ENCODE data around the gene WDR64.
"Not testable (repeated sequence)": the region's sequence is repeated elsewhere in the genome, so short reads cannot be mapped to it uniquely, and the experiment has no call there.

The WDR64 gene

DNA sequence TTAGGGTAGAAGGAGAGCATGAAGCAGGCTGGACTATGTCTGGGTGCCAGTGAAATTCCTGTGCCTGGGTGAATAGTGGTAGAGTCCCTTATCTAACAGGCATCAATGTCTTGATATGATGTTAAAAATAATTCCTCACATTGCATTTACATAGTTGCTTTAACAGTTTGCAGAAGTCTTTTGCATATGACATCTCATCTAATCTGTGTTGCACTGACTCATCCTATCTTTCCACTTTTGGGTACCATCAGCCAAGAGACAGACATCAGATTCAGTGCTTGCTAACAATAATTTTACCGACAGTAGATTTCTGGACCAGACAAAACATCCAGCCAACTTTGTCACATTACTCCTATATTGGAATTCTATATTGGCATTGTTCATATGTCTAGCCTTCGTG, 92.5 kb downstream of the WDR64 start:
- DNase-seq: no peak

DNA sequence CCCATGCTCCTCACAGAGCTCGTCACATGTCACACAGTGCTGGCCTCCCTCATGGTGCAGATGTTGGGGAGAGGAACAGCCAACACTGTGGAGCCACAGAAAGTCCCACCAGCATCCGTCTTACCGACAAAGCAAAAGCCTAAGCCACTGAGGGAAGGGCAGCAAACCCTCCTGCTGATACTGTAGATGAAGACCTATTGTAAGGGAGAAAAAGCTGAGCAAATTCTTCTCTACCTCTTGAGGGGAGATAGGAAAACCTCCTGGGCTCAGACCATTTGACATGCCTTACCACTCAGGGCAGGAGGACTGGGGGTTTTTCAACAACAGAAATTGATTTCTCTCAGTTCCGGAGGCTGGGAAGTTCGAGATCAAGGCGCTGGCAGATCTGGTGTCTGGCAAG, 95.9 kb downstream of the WDR64 start:
- no peak for DNase-seq

DNA sequence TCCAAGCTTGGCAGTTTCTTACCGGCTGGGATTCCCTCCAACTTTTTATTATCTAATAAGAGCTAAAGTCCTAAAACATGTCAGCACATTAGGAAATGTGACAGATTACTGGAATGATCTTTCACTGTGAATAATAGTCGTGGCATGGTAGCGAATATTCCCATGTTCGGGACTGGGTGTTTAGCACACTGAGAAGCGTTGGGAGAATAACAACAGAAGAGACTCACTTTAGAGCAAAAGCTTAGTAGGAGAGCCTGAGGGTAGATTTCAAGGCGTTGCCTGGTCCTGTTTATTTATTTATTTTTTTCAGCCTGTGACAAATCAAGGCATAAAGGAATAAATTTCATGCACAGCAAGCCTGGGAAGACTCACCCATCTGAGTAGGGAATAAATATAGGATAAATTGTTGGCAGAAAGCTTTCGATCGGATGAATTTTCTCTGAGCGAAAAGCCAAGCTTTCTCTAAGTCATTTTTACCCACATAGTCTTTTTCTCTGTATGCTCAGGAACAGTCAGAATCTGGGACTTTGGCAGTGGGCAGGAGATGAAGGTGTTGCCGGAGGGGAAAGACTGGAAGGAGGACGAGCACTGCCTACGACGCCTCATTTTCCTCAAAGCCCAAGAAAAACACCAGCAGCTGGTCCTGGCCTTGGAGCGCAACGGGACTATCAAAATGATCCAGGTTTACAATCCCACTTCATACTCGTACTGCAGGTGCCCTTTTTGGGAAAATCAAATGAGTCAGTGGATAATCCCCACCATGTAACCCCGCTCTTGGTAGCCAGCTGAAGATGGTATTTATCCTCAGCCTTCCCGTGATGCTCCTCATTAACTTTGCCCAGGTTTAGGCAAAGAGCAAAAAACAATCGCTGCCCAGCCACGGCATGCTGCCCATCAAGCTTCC, 97.2 kb downstream of the WDR64 start:
- no peak for DNase-seq

DNA sequence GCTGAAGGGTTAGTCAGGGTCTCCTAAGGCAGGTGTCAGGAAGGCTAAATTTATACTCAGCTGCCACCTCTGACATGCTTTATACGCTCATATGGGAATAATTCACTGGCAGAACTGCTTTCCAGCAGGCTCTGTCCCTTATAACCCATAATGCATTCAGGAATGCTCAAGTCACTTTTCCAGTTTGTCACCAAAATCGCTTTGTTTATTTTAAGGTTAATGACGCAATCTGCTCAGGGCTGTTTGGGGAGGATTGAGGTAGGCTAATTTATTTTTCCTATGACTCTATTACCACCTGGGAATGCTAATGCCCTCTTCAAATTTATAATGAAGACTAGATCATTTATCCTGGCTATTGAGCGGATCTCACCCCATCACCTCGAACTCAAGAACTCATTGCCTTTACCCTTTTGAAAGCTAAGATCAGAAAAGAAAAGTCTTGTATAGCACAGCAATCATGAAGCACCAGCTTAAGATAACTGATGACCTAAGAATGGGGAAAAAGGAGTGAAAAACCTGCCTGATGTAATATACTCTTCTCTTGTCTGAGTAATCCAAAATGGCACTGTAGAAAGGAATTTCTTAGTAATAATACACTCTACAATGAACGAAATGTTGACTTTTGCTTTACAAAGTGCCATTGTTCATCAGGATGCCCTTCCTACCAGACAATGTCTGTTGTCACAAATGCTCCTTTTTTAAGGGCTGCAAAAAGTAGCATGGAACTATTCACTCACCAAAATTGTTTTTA, 98.0 kb downstream of the WDR64 start:
- DNase-seq: no peak

DNA sequence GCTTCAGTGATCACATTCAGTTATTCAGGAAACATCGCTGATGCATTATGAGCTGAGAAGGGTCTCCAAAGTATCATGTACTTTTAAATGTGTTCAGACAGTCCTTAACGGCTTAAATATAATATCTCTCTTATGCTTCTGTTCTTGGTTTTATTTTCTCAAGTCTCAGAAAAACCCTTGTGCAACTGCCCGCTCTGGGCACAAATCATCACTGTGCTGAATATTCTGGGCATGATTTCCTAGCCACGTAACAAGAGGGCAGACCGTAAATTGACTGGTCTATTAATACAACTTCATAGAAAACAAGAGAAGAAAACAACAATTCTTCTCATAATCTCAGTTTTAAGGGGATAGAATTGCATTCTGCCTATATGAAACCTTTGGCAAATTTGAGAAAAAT, 99.4 kb downstream of the WDR64 start:
- DNase-seq: no peak

DNA sequence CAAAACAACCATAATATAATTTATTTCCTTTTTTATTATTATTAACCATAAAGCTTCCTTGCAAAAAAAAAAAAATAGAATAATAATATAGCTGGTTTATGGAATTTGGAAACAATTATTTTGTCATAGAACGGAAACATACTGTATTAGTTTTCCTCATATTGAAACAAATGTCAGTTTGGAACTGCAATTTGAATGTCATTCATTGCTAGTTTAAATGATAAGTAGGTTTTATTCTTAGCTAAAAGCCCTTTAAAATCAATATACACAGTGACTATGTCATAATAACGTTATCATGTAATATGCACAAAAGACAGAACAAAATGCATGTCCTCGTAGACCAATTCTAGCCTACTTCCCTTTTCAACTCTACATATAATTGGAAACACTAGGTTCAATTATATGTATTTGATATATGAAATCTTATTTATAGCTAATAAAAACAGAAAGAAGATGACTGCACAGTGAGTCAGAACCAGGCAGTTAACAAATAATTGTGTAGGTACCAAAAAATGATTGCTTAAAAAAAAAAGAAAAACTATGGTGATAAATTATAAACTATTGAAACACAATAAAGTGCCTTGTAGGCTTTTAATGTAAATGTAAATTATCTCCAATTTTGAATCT, 110.7 kb downstream of the WDR64 start:
- no peak for DNase-seq

DNA sequence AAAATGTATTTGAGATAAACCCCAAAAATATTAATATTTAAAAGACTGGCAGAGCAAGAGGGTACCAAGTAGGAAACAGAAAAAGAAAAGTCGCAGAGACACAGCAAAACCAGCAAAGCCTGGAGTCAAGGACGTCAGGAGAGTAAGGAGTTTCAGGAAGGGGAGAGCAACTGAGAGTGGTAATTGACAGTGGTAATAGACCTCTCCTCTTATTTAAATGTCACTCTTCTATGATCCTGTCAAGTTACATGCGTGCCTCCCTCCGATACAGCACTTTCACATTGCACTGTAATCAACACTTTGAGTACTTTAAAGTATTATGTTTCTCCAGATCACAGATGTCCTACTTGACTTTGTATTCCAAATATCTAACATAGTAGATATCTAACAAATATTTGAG, 113.3 kb downstream of the WDR64 start:
- DNase-seq: no peak

DNA sequence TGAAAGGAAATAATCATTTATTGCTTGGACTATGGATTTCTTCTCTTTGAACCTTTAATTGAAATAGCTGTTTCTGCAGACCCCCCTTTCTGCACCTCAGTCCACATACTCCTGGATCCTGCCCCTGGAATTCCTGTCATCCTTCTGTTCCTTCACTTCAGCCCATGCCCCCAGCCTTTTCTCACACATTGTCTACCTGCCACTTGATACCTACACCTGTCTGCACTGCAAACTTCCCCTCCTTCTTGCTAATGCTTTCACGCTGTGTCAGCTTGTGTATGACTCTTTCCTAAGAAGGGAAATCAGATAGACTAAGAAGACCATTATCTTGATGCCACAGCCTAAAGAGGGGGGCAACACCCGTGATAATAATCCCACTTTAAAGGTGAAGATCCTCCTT, 115.7 kb downstream of the WDR64 start:
- no peak for DNase-seq

DNA sequence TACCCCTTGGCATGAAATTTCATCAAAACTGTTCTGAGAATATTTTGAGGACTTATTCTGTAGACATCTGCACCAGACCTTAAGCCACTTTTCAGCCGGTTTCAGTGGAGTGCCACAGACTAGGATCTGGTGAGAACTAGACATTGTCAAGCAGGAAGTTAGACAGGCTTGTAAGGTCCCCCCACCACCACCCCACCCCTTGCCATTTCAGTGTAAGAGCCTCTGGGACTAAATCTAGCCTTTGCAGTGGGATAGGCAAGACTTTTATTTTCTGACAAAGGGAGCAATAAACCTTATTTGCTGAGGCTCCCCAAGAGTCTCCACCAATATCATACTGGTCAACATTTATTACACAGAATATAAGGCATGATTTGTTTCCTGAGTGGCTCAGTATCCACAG, 118.0 kb downstream of the WDR64 start:
- no peak for DNase-seq

DNA sequence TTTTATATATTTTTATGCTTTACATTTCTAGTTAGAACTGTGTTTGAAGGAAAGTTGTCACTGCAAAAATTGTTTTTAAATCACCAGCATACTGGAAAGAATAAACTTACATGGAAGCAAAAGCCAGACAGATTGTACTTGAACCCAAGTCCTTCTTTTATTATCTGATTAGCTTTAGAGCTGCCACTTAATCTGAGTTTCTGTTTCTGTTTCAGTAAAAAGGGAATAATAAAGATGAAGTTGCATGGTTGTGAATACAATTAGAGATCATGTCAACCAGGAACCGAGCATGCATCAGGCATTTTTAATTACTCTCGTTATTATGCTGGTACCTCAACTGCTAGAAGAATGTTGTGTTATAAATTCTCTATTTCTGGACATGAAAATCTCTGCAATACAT, 119.0 kb downstream of the WDR64 start:
- DNase-seq: no peak

DNA sequence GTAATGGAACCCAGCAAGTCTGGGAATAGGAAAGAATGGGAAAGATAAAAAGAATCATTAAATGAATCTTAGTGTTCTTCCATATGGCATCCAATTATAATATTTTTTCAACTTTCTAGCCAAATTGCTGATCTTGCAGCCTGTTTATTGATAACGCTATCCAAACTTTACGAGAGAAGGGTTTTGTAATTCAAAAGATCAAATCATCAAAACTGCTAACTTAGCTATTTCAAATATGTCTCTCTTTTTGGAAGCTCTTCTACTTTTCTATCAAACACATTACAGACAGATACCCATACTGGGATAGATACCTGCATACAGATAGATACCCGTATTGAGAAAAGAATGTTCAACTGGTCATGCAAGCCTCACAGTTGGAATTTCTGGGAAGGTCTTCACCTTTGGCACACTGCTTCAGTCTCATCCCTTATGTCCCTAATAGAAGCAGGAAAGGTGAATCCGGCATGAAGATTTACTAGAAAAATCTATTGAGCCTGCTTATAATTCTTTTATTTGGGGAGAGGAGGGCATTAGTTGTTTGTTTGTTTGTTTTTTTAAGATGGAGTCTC, 120.9 kb downstream of the WDR64 start:
- no peak for DNase-seq

DNA sequence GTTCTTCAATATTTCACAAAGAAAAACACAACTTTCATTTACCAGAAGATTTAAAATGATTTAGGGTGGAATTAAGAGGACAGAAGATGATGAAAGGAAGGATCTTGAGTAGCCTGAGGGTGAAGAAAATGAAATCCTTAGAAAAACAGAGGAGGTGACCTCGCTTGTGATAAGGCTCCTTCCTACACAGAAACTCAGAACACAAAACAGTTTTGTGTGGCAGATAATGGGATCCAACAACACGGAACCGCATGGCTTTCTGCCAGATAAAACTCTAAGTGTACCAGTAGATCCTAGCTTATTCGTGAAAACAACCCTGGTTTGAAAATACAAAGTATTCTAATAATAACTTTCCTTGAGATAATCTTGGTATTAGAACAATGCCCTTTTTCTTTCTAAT, 121.9 kb downstream of the WDR64 start:
- no peak for DNase-seq

DNA sequence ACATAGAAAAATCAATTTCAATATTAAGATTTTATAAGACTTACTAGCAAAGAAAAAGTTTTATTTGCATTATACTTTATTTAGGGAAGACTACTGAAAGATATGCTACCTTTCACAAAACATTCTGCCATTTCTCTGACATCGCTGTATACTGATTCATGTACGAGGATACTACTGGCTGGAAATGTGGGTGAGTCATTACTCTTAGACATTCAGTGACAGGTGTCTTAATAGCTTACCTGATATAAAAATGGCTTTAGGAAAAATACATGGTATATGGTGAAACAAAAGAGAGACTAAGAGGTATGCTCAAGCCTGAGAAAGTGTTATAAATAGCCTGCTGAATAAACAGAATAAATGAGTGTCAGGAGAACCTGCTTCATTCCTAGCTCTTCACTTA, 122.9 kb downstream of the WDR64 start:
- no peak for DNase-seq

DNA sequence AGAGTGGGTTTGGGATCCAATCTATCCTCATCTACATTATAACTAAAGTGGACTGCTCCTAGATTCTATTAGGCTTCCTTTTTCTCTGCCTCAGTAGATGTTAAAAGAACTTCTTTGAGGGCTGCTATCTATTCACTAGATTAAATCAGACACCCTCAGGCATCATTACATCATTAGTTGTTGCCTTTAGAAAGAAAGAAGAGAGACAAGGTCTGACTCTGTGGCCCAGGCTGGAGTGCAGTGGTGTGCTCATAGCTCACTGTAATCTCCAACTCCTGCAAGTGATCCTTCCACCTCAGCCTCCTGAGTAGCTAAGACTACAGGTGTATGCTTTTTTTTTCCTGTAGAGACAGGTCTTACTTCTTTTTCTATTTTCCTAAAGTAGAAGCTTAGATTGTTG, 124.8 kb downstream of the WDR64 start:
- no peak for DNase-seq

DNA sequence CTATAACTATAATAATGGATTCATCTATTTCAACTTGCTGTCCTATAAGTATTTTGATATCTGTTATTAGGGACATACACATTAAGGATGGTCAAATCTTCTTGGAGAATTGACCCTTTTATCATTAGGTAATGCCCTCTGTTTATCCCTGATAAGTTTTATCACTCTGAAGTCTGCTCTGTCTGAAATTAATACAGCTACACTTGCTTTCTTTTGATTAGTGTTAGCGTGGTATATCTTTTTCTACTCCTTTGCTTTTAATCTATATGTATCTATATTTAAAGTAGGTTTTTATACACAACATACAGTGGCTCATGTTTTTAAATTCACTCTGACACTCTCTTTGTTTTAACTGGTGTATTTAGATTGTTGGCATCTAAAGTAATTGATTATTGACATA, 126.0 kb downstream of the WDR64 start:
- DNase-seq: no peak

DNA sequence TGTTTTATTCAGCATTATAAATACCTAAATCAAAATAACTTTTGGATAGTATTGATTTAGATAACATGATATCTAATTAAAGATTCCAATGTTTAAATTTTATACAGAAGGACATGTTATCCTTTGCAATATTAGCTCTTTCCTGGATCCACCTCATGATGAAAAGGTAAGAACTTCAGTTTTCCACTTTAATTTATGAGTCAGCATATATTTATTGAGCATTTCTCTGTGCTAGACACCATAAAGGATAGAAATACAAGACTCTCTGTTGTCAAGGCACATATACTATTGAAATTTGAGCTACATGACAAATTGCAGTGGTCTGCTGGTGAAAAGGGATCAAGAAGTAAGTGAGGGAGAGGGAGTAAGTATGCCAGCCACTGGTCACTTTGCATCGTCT, 127.8 kb downstream of the WDR64 start:
- DNase-seq: no peak

DNA sequence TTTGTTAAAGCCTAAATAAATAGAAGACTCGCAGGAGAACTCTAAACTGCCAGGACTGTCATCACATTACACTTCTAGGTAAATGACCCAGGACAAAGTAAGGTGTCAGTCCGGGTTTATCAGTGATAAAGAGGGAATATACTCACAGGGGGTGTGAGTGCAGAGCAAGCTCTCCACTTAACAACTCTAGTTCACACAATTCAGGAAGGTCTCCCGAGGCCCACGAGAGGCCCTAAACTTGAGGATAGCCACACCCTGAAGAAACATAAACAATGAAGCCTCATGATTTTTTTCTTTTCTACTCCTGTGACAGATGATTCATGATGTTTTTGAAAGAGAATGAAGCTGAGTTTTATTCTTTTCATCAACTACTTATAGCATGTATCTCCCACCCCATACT, 130.3 kb downstream of the WDR64 start:
- DNase-seq: no peak

DNA sequence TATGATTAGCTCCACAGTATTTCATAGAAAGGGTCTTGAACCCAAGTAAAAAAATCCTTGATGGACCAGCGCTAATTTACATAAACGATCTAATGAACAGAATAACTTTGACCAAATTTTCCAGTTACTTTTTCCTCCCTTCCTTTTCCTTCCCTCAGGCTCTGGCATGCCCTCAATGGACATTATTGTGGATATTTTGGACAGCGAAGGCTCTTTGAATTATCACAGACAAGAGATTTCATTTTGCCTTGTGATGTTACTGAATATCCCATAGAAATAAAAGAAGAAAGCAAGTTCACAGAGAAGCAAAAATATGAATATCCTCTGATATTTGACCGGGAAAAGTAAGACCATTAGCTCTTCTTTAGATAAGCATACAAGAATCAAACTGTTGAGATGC, 135.6 kb downstream of the WDR64 start:
- DNase-seq: no peak

DNA sequence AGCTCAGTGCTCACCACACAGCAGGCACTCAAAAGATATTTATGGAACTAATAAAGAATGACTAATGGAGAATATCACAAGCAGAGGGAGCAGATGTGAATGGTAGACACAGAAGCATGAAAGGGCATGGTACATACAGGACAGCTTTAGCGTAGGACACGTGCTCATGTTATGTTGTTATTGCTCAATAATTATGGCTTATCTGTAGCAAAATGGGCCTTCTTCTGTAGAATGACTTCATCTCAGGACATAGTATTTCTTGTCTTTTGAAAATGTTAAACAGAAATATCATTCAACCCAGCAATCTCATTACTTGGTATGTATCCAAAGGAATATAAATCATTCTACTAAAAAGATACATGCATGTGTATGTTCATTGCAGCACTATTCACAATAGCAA, 137.0 kb downstream of the WDR64 start:
- no peak for DNase-seq

DNA sequence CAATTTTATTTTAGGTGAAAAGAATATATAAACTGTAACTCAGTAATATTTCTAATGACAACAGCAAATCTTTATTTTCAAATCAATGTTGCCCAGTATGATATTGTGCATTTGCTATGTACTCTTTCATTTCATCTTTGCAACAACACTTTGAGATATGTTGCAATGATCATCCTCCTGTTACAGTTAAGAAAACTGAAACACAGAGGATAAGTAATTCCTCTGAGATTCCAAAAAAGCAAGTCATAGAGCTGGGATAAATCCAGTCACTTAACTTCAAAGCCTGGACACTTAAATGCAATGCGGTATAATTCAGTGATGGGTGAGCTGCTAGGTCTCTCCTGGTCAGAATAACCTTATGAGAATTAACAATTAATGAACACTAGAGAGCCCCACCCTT, 147.3 kb downstream of the WDR64 start:
- no peak for DNase-seq

DNA sequence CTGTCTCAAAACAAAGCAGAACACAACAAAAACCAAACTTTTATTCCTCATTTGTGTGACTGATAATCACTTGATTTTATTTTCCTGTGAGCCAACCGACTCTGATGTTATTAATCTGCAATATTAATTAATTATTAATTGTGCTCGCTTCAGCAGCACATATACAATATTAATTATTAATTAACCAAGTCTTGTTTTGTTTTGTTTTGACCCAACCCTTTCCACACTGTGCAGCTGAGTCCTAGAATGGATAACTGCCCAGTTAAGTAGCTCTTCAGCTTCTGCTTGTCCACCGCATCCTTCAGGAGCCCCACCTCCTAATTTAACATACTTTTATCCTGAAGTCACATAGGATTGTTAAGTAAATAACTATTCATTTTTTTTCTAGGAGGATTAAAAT, 148.6 kb downstream of the WDR64 start:
- DNase-seq: no peak

DNA sequence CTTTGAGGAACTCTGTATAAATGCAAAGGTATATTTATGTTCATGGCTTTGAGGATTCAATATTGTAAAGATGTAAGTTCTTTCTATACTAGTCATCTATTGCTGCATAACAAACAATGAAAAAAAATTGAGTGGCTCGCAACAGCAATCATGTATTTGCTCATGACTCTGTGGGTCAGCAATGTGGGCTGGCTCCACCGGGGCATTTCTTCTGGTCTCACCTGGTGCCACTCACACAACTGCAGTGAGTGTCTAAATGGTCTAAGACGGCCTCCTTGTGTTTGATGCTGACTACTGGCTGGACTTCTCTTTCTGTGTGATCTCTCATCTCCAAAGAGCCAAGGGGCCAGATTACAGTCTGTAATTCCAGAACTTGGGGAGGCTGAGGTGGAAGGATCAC, 150.8 kb downstream of the WDR64 start:
- DNase-seq: no peak

DNA sequence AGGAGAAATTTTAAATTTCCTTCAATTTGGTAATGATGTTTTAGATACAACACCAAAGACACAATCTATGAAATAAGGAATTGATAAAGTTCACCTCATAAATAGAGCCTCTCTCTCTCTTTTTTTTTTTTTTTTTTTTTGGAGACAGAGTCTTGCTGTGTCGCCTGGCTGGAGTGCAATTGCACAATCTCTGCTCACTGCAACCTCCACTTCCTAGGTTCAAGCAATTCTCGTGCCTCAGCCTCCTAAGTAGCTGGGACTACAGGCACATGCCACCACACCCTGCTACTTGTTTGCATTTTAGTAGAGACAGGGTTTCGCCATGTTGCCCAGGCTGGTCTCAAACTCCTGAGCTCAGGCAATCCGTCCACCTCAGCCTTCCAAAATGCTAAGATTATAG, 152.6 kb downstream of the WDR64 start:
- DNase-seq: not testable (repeated sequence)

DNA sequence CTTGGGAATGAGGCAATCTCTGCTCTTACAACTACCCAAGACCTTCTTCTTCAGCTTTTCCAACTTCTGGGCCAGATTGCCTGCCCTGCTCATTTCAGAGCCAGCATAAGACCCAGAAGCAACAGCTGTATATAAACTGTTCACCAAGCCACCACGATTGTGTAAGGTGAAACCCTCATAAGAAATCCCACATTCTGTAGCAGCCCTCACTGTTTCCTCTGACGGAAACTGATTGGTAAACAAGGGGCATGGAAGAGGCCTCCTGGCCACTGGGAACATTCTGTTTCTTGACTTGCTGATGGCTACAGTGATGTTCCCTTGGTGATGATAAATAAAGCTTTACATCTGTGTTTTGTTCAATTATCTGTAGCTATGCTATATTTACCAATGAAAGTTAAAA, 156.2 kb downstream of the WDR64 start:
- DNase-seq: no peak

All from GOT3 (cell line).